ENCODE measurements around the gene NFKBIL1.

NFKBIL1 gene

DNA sequence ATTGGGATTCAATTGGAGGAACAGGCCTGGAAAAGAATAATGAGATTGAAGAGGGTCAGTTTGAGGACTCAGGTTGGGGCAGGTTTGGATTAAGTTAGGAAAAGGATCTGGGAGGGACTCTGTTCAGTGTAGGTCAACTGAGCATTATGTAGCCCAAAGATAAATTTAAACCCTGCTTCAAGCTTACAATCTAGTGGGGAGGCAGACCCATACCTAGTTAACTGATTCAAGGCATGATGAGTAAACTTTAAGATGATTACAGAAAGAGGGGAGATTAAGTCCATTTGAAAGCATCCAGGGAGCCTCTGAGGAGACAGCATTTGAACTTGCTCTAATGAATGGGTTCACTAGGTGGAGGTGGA, 13.3 kb downstream of the NFKBIL1 start:
- TF ChIP-seq, protein P1, sequence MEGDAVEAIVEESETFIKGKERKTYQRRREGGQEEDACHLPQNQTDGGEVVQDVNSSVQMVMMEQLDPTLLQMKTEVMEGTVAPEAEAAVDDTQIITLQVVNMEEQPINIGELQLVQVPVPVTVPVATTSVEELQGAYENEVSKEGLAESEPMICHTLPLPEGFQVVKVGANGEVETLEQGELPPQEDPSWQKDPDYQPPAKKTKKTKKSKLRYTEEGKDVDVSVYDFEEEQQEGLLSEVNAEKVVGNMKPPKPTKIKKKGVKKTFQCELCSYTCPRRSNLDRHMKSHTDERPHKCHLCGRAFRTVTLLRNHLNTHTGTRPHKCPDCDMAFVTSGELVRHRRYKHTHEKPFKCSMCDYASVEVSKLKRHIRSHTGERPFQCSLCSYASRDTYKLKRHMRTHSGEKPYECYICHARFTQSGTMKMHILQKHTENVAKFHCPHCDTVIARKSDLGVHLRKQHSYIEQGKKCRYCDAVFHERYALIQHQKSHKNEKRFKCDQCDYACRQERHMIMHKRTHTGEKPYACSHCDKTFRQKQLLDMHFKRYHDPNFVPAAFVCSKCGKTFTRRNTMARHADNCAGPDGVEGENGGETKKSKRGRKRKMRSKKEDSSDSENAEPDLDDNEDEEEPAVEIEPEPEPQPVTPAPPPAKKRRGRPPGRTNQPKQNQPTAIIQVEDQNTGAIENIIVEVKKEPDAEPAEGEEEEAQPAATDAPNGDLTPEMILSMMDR (conservative IDR thresholded peaks at IDR 0.05; ENCODE audit: low read length) = no peak
- no peak overlapping the region for H3K4me3 ChIP-seq (ENCODE audit: low read length)
- no peak for DNase-seq (ENCODE audit: low read depth)

DNA sequence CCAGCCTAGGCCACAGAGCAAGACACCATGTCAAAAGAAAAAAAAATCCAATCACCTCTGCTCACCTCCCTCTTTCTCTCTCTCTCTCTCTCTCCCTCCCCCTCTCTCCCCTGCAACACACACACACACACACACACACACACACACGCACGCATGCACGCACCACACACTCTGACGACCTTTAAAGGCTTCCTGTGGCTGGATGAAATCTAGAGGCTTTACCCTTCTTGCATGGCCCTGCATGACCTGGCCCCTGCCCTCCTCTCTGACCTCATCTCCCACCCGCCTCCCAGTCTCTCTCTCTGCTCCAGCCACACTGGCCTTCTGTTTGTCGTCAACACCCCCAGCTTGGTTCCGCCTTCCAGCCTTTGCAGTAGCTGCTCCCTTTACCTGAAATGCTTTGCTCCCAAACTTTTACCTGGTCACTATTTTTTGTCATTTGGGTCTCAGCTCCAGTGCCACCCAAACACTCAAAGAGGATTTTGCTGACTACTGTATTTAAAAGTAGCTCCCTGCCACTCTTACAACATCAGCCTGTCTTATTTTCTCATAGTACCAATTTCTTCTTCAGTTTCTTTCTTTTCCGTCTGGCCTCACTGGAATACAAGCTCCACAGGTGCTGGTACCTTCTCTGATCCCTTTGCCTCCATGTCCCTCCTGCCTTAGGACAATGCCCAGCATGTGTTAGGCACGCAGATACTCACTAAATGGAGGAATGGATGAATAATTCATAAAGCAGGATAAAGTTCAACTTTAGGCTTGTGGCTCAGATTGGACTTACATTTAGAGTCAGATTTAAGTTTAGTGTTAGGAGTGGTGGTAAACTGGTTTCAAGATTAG, 20.3 kb downstream of the NFKBIL1 start:
- TF ChIP-seq, protein P1 (conservative IDR thresholded peaks at IDR 0.05; ENCODE audit: low read length) = no peak
- H3K4me3 ChIP-seq (ENCODE audit: low read length) = no peak overlapping the region
- DNase-seq (ENCODE audit: low read depth) = no peak

DNA sequence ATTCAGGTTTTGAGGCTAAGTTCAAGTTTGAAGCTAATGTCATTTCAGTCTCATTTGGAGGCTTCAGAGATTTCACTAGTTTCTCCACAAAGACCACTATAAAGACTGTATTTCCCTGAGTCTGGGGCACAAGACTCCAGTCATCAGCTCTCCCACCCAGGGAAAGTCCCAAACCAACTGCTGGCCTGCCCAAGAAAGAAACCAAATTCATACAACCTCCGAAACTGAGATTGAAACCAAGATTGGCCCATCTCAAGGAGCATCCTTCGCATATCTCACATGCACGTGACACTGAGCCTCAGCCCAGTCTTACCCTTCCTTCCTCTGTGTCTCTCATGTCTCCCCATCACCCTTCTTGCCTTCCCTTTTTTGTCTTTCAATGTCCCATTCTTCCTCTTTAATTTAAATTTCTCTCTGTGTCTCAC, 21.1 kb downstream of the NFKBIL1 start:
- H3K4me3 ChIP-seq (ENCODE audit: low read length) = no peak overlapping the region
- DNase-seq (ENCODE audit: low read depth) = no peak
- TF ChIP-seq, protein P1 (conservative IDR thresholded peaks at IDR 0.05; ENCODE audit: low read length) = no peak

DNA sequence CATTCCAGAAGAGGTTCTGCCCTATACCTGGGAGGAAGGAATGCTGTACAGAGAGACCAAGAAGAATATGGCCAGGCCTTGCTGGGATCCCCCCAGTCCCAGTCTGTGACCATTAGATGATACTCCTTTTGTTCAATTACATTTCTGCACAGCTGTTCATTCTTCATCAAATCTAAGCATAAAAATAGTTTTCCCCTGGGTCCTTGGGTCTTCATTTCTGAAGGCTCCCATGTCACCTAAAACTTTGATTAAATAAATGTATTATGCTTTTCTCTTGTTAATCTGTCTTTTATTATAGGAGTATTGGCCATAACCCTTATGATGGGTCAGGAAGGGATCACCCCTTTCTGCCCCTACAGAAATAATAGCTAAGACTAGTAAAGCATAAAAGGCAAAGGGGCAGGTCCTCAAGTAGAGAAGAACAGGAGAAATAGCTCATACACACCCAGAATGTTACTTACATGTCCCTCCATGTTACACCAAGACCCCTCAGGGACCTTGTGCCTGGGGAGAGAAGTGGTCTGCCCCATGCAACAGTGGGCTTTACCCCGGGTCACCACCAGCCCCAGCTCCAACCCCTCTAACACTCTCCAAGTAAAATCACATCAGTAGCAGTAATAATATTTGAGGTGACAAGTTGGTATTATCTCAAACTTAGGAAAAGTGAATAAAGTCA, 22.6 kb downstream of the NFKBIL1 start:
- no peak for DNase-seq (ENCODE audit: low read depth)
- H3K4me3 ChIP-seq (ENCODE audit: low read length) = no peak overlapping the region
- TF ChIP-seq, protein P1 (conservative IDR thresholded peaks at IDR 0.05; ENCODE audit: low read length) = no peak

DNA sequence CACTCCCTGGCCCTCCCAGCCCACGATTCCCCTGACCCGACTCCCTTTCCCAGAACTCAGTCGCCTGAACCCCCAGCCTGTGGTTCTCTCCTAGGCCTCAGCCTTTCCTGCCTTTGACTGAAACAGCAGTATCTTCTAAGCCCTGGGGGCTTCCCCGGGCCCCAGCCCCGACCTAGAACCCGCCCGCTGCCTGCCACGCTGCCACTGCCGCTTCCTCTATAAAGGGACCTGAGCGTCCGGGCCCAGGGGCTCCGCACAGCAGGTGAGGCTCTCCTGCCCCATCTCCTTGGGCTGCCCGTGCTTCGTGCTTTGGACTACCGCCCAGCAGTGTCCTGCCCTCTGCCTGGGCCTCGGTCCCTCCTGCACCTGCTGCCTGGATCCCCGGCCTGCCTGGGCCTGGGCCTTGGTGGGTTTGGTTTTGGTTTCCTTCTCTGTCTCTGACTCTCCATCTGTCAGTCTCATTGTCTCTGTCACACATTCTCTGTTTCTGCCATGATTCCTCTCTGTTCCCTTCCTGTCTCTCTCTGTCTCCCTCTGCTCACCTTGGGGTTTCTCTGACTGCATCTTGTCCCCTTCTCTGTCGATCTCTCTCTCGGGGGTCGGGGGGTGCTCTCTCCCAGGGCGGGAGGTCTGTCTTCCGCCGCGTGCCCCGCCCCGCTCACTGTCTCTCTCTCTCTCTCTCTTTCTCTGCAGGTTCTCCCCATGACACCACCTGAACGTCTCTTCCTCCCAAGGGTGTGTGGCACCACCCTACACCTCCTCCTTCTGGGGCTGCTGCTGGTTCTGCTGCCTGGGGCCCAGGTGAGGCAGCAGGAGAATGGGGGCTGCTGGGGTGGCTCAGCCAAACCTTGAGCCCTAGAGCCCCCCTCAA, 24.9 kb downstream of the NFKBIL1 start, which contains the start of gene LTA:
LTA (plus strand) TSS at position 249 of the 871 bp plus-strand sequence; CDS start at position 703, 454 bp downstream.
- DNase-seq (ENCODE audit: low read depth) = no peak
- TF ChIP-seq, protein P1 (conservative IDR thresholded peaks at IDR 0.05; ENCODE audit: low read length) = no peak
- H3K4me3 ChIP-seq (ENCODE audit: low read length) = no peak within 1 kb of the TSS

DNA sequence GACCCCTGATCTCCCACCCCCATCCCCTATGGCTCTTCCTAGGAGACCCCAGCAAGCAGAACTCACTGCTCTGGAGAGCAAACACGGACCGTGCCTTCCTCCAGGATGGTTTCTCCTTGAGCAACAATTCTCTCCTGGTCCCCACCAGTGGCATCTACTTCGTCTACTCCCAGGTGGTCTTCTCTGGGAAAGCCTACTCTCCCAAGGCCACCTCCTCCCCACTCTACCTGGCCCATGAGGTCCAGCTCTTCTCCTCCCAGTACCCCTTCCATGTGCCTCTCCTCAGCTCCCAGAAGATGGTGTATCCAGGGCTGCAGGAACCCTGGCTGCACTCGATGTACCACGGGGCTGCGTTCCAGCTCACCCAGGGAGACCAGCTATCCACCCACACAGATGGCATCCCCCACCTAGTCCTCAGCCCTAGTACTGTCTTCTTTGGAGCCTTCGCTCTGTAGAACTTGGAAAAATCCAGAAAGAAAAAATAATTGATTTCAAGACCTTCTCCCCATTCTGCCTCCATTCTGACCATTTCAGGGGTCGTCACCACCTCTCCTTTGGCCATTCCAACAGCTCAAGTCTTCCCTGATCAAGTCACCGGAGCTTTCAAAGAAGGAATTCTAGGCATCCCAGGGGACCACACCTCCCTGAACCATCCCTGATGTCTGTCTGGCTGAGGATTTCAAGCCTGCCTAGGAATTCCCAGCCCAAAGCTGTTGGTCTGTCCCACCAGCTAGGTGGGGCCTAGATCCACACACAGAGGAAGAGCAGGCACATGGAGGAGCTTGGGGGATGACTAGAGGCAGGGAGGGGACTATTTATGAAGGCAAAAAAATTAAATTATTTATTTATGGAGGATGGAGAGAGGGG, 26.1 kb downstream of the NFKBIL1 start:
- DNase-seq (ENCODE audit: low read depth) = no peak
- TF ChIP-seq, protein P1 (conservative IDR thresholded peaks at IDR 0.05; ENCODE audit: low read length) = no peak
- no peak overlapping the region for H3K4me3 ChIP-seq (ENCODE audit: low read length)
